Spleen (tissue), 11 donors: ENCODE data around the gene SIGLEC1. TPM values are rescaled to one million over a fixed set of nuclear protein-coding genes. Genes with fewer than 3 reads are reported as not detected.

Experiments used
- DNase-seq: peaks from one replicate; pipeline ENCODE4 v3.0.0-alpha.2; 2020
- H3K27ac ChIP-seq, 8 donors: fragments of 200-600 bp; sonication (generic) in 7 of 8; 1 replicate in 4 of 8; 2 replicates in 4 of 8; pipeline versions ENCODE4 v1.5.0 to v1.8.0; 2016 to 2021; ENCODE audit warnings: inconsistent platforms in 4 of 8, mild to moderate bottlenecking in 4 of 8, moderate library complexity in 1 of 8
- H3K27me3 ChIP-seq, 7 donors: fragments of 200-600 bp; sonication (generic) in 6 of 7; replicated peaks in 1 of 7; 1 replicate in 4 of 7; 2 replicates in 3 of 7; pipeline versions ENCODE4 v1.5.0 to v1.8.0; 2016 to 2021; ENCODE audit warnings: inconsistent platforms in 3 of 7, mild to moderate bottlenecking in 1 of 7
- H3K36me3 ChIP-seq, 6 donors: fragments of 200-600 bp; sonication (generic) in 5 of 6; 1 replicate in 4 of 6; 2 replicates in 2 of 6; pipeline versions ENCODE4 v1.5.0 to v1.8.0; 2016 to 2021; ENCODE audit warnings: inconsistent platforms in 2 of 6
- H3K4me1 ChIP-seq, 6 donors: fragments of 200-600 bp; sonication (generic) in 5 of 6; 1 replicate in 3 of 6; 2 replicates in 3 of 6; pipeline versions ENCODE4 v1.5.0 to v1.8.0; 2016 to 2021; ENCODE audit warnings: inconsistent platforms in 3 of 6
- H3K4me3 ChIP-seq, 8 donors: fragments of 200-600 bp; sonication (generic) in 7 of 8; 1 replicate in 4 of 8; 2 replicates in 4 of 8; pipeline versions ENCODE4 v1.5.0 to v1.8.0; 2016 to 2021; ENCODE audit warnings: inconsistent platforms in 4 of 8, mild to moderate bottlenecking in 4 of 8, moderate library complexity in 2 of 8
- H3K9me3 ChIP-seq, 8 donors: fragments of 200-600 bp; sonication (generic) in 7 of 8; 1 replicate in 4 of 8; 2 replicates in 4 of 8; pipeline versions ENCODE4 v1.5.0 to v1.8.0; 2016 to 2021; ENCODE audit warnings: inconsistent platforms in 4 of 8
- CTCF ChIP-seq, 11 experiments: fragments of 200-600 bp in 7 of 11; fragments of 450-650 bp in 4 of 11; sonication (generic) in 4 of 11; IDR thresholded peaks in 8 of 11; conservative IDR thresholded peaks in 3 of 11; 1 replicate in 7 of 11; 2 replicates in 4 of 11; pipeline versions ENCODE4 v1.4.0 to v1.8.0; 2016 to 2021; ENCODE audit warnings: antibody characterized with exemption in 11 of 11, inconsistent platforms in 4 of 11, mild to moderate bottlenecking in 1 of 11
- POLR2A ChIP-seq, 3 donors: fragments of 450-650 bp; IDR thresholded peaks; one replicate each; pipeline ENCODE4 v1.5.1; 2017; ENCODE audit warnings: antibody characterized with exemption in 3 of 3, mild to moderate bottlenecking in 1 of 3
- POLR2AphosphoS5 ChIP-seq, 3 donors: sonication (generic); formaldehyde crosslinking; IDR thresholded peaks; one replicate each; pipeline ENCODE4 v1.5.1; 2017; ENCODE audit warnings: antibody characterized with exemption in 3 of 3
- WGBS, 5 donors: extraction: QIAGEN DNeasy Blood & Tissue Kit in 3 of 5; methylation state at CpG; one replicate each; pipeline versions ENCODE4 v1.1.5 to v1.1.7; 2013 to 2018; 5-methylcytosine and 5-hydroxymethylcytosine counted together
- intact Hi-C: fragments of 100-400 bp; cut with DNase I; formaldehyde crosslinking; loops from one replicate; pipeline ENCODE4 v1.15.0; 2023; ENCODE audit warnings: low total_unique reads
- polyA plus RNA-seq, 3 donors: library from polyadenylated mRNA; stranded (reverse); fragments of 200-250 nt; gene quantifications; one replicate each; pipeline ENCODE4 v1.2.1, GENCODE V29; 2013
- total RNA-seq, 7 donors: library from RNA; depleted of rRNA in 3 of 7; stranded (reverse); fragments of >200 nt in 3 of 7; fragmentation: NEBNext Ultra II Directional in 4 of 7; extraction: Animal tissue kit (Norgen Biotek cat#: 25700) in 4 of 7; gene quantifications; one replicate each; pipeline versions ENCODE4 v1.1.0 to v1.2.1, GENCODE V29; 2016 to 2021
- donor health status: healthy with polysubstance abuse.
- donor health status: DM: no; HTN: no; CAD: no; lungs with moderate emphysema.
- donor health status: DM: no; HTN: no; CAD: no.
- donor health status: Bipolar disorder and iron deficiency.
- donor health status: healthy.
- donor health status: DM: no; HTN: no; CAD: no.
- donor health status: DM: yes; HTN: yes; CAD: no.

The SIGLEC1 gene
- total and polyA plus RNA-seq, 10 donors: 3.0 to 50.2 (median 14.9) TPM

GRCh38 chr20:3754276-3754630 lies 41.9 kb upstream of the SIGLEC1 start:
- 86 to 92% (median 90%) methylated on average over 14 to 16 of the region's 16 CpGs for WGBS, 5 donors
- H3K27ac ChIP-seq: peak overlapping the region in 1 of 8 donors; percentile 16
- TF ChIP-seq POLR2AphosphoS5 (IDR thresholded peaks at IDR 0.05): peak in 2 of 3 donors; percentile 28 to 52
- no peak for TF ChIP-seq POLR2A (IDR thresholded peaks at IDR 0.05)
- TF ChIP-seq CTCF (IDR thresholded peaks at IDR 0.05 in 8 of 11, conservative IDR thresholded peaks at IDR 0.05 in 3 of 11): no peak
- intact Hi-C loops: no loop called here
- H3K4me3 ChIP-seq: no peak overlapping the region
- H3K36me3 ChIP-seq: peaks cover 0 to 93% (median 15%) of the 10 kb centered on the region in 6 donors
- H3K27me3 ChIP-seq: peaks cover 0 to 6% (median 0%) of the 10 kb centered on the region in 7 donors
- H3K4me1 ChIP-seq: peaks cover 0 to 52% (median 29%) of the 10 kb centered on the region in 6 donors
- H3K9me3 ChIP-seq: no peaks in the 10 kb centered on the region
- DNase-seq: no peak

- TF ChIP-seq POLR2AphosphoS5 (IDR thresholded peaks at IDR 0.05): peak; percentile 10 to 45 (median 41)
- no peak for TF ChIP-seq POLR2A (IDR thresholded peaks at IDR 0.05)
- Histone ChIP-seq H3K9me3 (no peaks in the 10 kb centered on the region), H3K27ac (peak overlapping the region in 2 of 8 donors; percentile 33 to 36), H3K27me3 (peaks cover 0 to 6% (median 0%) of the 10 kb centered on the region in 7 donors), H3K36me3 (peaks cover 0 to 93% (median 15%) of the 10 kb centered on the region in 6 donors), H3K4me3 (no peak overlapping the region), H3K4me1 (peaks cover 0 to 46% (median 29%) of the 10 kb centered on the region in 6 donors)
- intact Hi-C loops: no loop called here
- WGBS, 5 donors: 70 to 86% (median 82%) methylated on average over 14 to 26 of the region's 26 CpGs
- no peak for DNase-seq
These were observed 41.3 kb upstream of the SIGLEC1 start for GRCh38 chr20:3753501-3754275.

GRCh38 chr20:3753098-3753497 lies 40.7 kb upstream of the SIGLEC1 start:
- Histone ChIP-seq H3K27me3 (peaks cover 0 to 6% (median 0%) of the 10 kb centered on the region in 7 donors), H3K4me3 (no peak overlapping the region), H3K27ac (peak overlapping the region in 2 of 8 donors; percentile 33 to 36), H3K36me3 (peaks cover 0 to 93% (median 13%) of the 10 kb centered on the region in 6 donors), H3K4me1 (peaks cover 0 to 41% (median 29%) of the 10 kb centered on the region in 6 donors), H3K9me3 (no peaks in the 10 kb centered on the region)
- WGBS, 5 donors: 47 to 60% (median 56%) methylated on average over 4 of the region's 4 CpGs
- intact Hi-C loops: no loop called here
- TF ChIP-seq POLR2A (IDR thresholded peaks at IDR 0.05): no peak
- TF ChIP-seq CTCF (IDR thresholded peaks at IDR 0.05 in 8 of 11, conservative IDR thresholded peaks at IDR 0.05 in 3 of 11): peak; percentile 35 to 87 (median 75)
- TF ChIP-seq POLR2AphosphoS5 (IDR thresholded peaks at IDR 0.05): peak in 1 of 3 donors; percentile 29
- no peak for DNase-seq

- Histone ChIP-seq H3K9me3 (no peaks in the 10 kb centered on the region), H3K4me1 (peaks cover 0 to 39% (median 25%) of the 10 kb centered on the region in 6 donors), H3K4me3 (peak overlapping the region in 7 of 8 donors; percentile 24 to 68 (median 37)), H3K36me3 (peaks cover 0 to 93% (median 12%) of the 10 kb centered on the region in 6 donors), H3K27me3 (peaks cover 0 to 6% (median 0%) of the 10 kb centered on the region in 7 donors), H3K27ac (peak overlapping the region in 2 of 8 donors; percentile 31 to 36)
- 49 to 88% (median 63%) methylated on average over 13 of the region's 13 CpGs for WGBS, 5 donors
- intact Hi-C loops: no loop called here
- no peak for TF ChIP-seq CTCF (IDR thresholded peaks at IDR 0.05 in 8 of 11, conservative IDR thresholded peaks at IDR 0.05 in 3 of 11)
- no peak for TF ChIP-seq POLR2AphosphoS5 (IDR thresholded peaks at IDR 0.05)
- no peak for TF ChIP-seq POLR2A (IDR thresholded peaks at IDR 0.05)
- DNase-seq: no peak
These were observed 40.0 kb upstream of the SIGLEC1 start for GRCh38 chr20:3752386-3752759.
